Hematopoietic multipotent progenitor cell treated with erythropoietin and hydrocortisone succinate and interleukin-3 and kit ligand, for 8 days (in vitro differentiated cells): ENCODE data around the gene PLXNA2.

Source experiments
- DNase-seq: peaks from one replicate; pipeline ENCODE4 v3.0.0-alpha.2; 2015

Gene PLXNA2

GRCh38 chr1:207985996-207986395 is 258.2 kb downstream of the PLXNA2 start:
- no peak for DNase-seq

DNA sequence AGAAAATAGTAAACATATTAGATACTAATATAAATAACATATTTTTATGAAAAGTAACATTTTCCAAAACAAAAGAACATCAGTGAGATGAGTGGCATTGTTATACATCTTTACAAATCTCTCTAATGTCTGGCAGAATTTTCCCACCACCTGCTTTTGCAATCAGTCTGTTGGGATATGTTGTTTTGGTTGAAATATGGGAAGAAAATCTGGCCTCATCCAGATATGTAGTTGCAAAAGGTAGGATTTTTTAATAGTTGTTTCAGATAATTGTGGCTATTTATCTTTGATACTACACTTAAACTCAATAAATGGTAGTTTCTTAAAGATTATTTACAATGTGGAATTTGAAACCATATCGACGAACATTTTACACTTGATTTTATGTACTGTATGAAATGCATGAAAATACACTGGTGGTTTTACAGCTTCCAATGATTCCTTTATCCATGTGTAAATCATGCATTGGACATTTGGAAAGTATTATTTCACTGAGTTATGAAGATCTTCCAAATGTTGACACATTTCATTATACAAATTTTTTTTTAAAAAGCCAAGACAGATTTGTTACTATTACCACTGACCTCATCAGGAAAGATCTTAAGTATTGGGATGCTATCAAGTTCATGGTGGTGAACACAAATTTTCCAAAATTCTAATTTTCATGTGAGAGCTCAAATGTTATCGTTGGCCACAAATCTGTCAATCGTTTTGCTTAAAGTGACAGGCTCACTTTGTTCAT is 259.2 kb downstream of the PLXNA2 start:
- no peak for DNase-seq

- no peak for DNase-seq
Observed at GRCh38 chr1:207983044-207983635, 261.0 kb downstream of the PLXNA2 start.

GRCh38 chr1:207981976-207982375 is 262.2 kb downstream of the PLXNA2 start:
- DNase-seq: peak; percentile 65

DNA sequence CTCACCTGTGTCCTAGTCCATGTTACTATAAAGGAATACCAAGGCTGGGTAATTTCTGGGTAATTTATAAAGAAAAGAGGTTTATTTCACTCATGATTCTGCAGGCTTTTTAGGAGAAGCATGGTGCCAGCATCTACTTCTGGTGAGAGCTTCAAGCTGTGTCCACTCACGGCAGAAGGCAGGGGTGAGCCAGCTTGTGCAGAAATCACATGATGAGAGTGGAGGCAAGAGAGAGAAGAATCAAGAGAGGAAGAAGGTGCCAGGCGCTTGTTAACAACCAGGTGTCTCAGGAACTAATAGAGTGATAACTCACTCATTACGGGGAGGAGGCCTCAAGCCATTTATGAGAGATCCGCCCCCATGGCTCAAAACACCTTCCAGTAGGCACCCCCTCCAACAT is 265.7 kb downstream of the PLXNA2 start:
- DNase-seq: no peak

GRCh38 chr1:207977876-207978275 is 266.3 kb downstream of the PLXNA2 start:
- DNase-seq: no peak

DNA sequence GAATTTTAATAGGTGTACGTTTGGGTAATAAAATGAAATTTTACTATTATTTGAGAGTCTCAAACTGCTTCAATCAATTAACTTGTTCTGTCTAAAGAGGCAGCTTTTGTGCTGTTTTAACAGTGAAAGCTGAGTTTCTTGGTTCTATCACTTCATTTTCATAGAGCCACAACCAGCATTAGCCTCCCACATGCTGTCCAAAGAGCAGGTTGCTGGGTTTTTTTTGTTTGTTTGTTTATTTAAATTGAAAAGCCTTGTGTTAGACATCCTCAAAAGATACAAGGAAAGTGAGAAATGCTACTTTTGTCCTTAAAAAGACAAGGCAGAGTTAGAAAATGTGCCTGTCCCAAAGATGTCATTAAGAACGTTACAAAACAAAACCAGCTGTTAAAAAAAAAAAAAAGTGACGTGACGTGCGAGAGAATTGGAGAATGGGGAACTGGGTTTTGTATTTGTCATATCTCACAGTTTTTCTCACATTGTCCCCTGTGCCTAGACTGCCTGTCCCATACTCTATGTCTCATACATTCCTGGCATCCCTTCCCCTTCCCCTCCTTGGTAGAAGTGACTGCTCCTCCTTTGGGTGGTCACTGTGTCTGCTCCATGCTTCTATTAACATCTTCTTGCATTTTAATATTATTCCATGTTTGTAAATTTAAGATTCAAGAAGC is 270.2 kb downstream of the PLXNA2 start:
- DNase-seq: no peak

- no peak for DNase-seq
Observed at GRCh38 chr1:207972337-207972736, 271.8 kb downstream of the PLXNA2 start.
